Stimulated activated CD8-positive, alpha-beta memory T cell treated with anti-CD3 and anti-CD28 coated beads, Interleukin-15, amount 100 ng/mL, for 48 hours (primary cell): Measurements from ENCODE around the gene CD40.
A peak's percentile ranks its signal among the peaks of the same experiment; 100 is the strongest.

ENCODE experiments used
- DNase-seq, 2 donors: peaks; one replicate each; pipeline ENCODE4 v3.0.0-alpha.2; 2020; ENCODE audit warnings: low read depth in 2 of 2

The CD40 gene

GRCh38 chr20:46122516-46123481 lies 4.7 kb downstream of the CD40 start:
- DNase-seq: no peak

DNA sequence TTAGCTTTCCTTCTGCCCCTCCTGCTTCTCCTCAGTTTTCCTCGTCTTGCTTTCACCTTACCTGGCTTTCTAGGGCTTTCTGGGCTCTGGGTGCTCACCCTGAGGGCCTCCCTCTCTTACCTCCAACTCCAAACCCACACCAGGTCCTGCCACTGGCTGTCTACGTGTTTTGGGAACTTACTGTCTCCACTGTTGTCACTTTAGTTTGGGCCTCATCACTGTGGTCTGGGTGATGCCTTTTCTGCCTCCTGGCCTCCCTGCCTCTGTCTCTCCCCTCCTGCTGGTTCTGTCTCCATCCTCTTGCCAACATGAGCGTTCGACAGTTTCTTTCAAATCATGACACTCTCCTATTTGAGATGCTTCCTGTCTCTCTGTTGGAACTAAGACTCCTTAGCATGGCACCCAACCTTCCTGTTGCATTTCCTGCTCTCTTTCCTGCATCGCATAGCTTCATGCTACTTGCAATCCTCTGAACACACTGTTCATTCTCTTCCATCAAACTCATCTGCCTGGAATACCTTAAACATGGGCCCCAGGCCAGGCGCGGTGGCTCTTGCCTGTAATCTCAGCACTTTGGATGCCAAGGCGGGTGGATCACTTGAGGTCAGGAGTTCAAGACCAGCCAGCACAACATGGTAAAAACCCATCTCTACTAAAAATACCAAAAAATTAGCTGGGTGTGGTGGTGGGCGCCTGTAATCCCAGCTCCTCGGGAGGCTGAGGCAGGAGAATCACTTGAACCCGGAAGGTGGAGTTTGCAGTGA lies 5.5 kb downstream of the CD40 start:
- no peak for DNase-seq

DNA sequence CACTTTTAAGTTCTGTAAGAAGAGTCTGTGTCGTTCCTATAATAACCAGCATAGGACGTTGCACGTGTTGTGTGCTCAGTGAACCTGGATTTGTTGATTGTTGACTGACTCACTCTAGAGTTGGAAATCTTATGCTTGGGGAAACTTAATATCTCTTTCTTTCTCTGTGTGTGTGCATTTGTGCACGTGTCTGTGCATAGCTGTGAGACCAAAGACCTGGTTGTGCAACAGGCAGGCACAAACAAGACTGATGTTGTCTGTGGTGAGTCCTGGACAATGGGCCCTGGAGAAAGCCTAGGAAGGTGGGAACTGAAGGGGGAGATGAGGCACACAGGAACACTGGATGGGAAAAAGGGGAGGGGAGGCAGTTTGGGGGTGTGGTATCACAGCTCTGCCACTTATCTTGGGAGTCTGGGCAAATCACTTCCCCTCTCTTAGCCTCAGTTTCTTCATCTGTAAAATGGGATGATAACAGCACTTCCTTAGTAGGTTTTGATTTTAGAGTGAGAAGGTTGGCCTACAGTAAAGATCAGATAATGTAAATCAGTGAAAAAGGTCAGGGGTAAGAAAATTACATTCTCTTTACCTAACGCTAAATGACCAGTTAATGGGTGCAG lies 8.4 kb downstream of the CD40 start:
- no peak for DNase-seq

GRCh38 chr20:46127396-46128010 lies 9.4 kb downstream of the CD40 start:
- no peak for DNase-seq

DNA sequence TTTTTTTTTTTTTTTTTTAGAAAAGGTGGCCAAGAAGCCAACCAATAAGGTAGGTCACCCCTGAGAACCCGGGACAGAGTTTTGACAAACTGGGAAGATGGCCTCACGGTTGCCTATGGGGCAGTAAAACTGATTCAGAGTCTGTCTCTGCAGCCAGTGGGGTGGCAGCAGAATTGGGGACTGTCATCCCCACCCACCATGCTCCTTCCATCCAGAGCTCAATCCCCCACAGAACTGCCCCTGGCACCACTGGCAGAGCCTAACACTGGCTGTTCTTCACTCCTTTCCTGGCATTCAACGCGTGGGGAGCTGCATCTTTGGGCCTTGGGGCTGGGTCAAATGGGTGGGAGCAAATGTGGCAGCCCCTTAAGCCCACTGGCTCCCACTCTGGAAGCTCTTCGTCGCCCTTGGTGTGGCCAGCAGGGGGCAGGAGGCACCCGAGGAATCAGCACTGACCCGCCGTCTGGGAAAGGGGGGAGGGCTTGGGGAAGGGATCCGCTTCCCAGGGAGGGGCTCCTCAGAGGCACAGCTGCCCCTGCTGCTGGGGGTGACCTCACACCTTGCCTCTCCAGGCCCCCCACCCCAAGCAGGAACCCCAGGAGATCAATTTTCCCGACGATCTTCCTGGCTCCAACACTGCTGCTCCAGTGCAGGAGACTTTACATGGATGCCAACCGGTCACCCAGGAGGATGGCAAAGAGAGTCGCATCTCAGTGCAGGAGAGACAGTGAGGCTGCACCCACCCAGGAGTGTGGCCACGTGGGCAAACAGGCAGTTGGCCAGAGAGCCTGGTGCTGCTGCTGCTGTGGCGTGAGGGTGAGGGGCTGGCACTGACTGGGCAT lies 10.4 kb downstream of the CD40 start:
- DNase-seq: no peak

- DNase-seq: no peak
Measured at GRCh38 chr20:46129955-46130481, 11.9 kb downstream of the CD40 start.

GRCh38 chr20:46130534-46130933 lies 12.4 kb downstream of the CD40 start:
- no peak for DNase-seq

DNA sequence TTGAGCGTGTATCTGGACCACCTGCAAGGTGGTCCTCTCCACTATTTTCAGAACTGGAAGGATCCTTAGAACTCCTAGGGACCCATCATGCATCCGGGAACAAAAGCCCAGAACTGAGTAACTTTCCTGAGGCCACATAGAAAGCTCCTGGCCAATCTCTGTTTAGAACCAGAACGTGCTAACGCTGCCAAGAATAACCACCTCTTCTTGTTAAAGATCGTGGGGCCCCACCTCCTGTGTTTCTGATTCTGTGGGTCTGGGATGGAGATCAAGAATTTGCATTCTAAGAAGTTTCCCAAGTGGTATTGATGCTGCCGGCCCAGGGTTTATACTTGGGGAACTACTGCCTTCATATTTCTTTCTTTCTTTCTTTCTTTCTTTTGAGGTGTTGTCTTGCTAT lies 13.3 kb downstream of the CD40 start:
- no peak for DNase-seq

DNA sequence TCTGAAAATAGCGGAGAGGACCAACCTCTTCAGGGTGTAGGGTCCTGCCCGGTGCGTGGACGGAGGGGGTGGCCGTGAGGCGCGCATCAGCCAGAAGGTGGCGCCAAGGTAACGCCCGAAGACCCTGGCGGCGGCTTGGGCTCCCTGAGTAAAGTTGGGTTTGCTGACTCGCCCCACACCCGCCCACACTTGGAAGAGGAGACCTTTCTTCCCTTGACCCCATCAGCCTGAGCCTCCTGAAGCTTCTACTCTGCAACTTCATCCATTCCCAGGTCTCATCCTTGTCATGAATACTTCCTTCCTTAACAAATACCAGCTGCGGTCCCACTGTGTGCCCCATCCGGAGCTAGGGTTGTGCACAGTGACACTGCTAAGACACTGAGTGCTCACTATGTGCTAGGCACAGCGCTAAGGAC lies 14.6 kb downstream of the CD40 start:
- peak; percentile 50 to 51 for DNase-seq

DNA sequence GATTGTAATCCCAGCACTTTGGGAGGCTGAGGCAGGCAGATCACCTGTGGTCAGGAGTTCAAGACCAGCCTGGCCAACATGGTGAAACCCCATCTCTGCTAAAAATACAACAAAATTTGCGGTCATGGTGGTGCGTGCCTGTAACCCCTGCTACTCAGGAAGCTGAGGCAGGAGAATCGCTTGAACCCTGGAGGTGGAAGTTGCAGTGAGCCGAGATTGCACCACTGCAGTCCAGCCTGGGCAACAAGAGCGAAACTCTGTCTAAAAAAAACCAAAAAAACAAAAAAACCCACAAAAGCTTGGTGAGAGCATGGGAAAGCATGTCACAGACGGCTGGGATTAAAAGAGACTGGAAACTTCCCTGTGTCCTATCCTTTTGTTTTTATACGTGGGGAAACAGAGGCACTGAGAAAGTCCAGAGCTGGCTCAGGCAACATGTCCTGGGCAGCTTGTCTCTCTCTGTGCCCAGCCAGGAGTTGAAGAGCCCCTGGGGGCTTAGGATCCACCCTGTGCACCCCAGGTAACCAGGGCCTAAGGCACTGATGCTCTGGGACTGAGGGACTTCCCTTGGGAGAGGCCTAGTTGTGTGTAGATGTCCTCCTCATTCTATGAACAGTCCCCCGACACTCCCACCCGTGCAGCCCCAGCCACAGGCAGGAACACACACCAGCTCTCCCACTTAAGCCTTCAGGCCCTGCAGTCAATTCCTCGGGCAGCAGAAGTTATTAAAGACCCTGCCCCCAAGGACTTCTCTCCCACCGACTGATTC lies 16.0 kb downstream of the CD40 start:
- DNase-seq: no peak

GRCh38 chr20:46134716-46135115 lies 16.6 kb downstream of the CD40 start:
- no peak for DNase-seq

GRCh38 chr20:46135856-46136633 lies 17.9 kb downstream of the CD40 start:
- no peak for DNase-seq

DNA sequence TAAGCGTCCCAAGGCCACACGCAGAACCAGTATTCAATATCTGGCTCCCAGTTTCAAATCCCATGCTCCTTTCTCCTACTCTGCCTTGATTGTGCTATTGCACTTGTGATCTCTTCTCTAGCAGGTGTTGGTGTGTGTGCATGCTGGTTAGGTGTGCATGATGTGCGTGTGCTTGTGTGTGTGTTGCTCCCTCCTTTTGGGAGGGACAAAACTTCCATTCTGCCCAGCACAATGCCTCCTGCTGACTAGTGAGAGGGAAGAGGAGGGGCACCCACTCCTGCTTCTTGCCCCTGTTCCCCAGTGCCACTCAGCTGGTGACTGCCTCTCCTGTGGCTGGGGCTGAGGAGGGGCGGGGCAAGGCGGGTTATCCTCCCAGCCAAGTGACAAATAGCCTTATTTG lies 19.7 kb downstream of the CD40 start:
- no peak for DNase-seq

GRCh38 chr20:46139266-46139889 lies 21.3 kb downstream of the CD40 start:
- DNase-seq: no peak

- no peak for DNase-seq
Measured at GRCh38 chr20:46139908-46140482, 21.9 kb downstream of the CD40 start.

DNA sequence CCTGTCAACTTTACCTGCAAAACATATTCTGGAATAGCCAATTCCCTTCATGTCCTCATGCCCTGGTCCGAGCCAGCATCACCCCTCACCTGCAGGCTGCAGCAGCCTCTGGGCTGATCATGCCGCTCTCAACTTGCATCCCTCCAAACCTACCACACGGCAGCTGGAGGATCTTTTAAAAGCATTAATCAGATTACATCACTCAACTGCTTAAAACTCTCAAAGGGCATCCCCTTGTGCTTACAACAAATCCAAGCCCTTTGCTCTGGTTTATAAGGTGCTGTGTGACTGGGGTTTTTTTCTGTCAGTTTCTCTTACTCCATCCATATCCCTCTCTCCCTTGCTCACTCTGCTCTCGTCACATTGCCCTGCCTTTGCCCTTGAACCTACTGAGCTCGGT lies 24.0 kb downstream of the CD40 start:
- no peak for DNase-seq

- DNase-seq: no peak
Measured at GRCh38 chr20:46144432-46145025, 26.4 kb downstream of the CD40 start.

- no peak for DNase-seq
Measured at GRCh38 chr20:46145713-46146112, 27.6 kb downstream of the CD40 start.
